GM12801 (cell line): Measurements from ENCODE around the gene SLC25A29.

Experiments
- TF ChIP-seq, protein P1 (sequence below): IDR thresholded peaks from one replicate; pipeline ENCODE4 v1.5.1; 2011; ENCODE audit warnings: control low read depth; ENCODE audit not compliant: insufficient read length; ENCODE audit errors: extremely low read depth

Gene SLC25A29

DNA sequence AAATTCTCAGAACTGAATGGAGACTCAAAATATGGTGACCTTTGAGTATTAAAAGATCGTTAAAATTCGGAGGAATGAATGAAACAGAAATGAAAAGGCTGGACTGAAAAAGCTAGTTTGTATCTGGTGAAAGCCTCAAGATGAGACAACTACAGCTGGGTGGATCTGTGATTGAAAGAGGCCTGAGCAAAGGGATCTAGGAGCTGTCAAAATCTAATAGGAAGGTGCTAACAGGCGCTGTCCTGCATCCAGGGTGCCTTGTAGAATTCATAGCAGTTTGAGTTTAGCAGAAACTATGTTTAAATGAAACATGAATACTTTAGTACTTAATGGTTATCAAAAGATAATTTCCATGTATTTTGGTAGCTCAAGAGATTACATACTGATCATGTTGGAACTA is 65.0 kb downstream of the SLC25A29 start:
- TF ChIP-seq, protein P1, sequence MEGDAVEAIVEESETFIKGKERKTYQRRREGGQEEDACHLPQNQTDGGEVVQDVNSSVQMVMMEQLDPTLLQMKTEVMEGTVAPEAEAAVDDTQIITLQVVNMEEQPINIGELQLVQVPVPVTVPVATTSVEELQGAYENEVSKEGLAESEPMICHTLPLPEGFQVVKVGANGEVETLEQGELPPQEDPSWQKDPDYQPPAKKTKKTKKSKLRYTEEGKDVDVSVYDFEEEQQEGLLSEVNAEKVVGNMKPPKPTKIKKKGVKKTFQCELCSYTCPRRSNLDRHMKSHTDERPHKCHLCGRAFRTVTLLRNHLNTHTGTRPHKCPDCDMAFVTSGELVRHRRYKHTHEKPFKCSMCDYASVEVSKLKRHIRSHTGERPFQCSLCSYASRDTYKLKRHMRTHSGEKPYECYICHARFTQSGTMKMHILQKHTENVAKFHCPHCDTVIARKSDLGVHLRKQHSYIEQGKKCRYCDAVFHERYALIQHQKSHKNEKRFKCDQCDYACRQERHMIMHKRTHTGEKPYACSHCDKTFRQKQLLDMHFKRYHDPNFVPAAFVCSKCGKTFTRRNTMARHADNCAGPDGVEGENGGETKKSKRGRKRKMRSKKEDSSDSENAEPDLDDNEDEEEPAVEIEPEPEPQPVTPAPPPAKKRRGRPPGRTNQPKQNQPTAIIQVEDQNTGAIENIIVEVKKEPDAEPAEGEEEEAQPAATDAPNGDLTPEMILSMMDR: no peak
